ENCODE data around the gene CPXM1.
"Not testable (repeated sequence)": the region's sequence is repeated elsewhere in the genome, so short reads cannot be mapped to it uniquely, and the experiment has no call there.

Gene CPXM1

DNA sequence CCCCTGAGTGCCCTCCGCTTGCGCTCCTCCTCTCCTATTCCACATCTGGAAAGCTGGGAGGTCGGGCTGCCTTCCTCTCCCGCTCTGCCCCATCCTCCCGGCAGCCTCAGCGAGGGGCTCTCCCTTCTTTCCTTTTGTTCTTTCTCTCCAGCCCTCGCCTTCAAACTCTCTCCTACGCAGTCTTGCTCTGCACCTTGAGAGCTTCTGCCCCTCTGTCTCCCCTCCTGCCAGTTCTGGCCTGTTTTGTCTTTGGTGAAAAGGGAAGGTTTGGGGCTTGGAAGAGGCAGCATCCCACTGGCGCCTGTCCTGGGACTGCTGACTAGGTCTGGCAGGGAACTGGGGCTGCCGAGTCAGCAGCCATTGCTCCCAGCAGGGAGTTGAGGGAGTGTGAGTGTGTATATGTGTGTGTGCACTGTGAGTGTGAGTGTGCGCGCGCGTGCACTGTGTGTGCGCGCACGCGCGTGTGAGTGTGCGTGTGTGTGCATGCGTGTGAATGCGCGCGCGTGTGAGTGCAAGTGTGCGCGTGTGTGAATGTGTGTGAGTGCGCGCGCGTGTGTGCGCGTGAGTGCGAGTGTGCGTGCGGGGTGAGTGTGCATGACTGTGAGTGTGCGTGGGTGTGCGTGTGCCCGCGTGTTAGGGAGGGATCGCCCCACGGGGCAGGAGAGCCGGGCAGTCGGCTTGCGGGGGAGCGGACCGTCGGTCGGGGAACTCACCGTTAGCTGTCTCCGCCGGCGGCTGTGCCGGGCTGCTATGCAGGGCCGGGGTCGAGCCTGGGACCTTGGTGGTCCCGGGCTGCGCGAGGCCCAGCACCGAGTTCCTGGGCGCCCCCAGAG, 523 bp downstream of the CPXM1 start:
- no peak for DNase-seq

- DNase-seq = no peak
Observed at GRCh38 chr20:2799271-2799670, 1.2 kb downstream of the CPXM1 start.

DNA sequence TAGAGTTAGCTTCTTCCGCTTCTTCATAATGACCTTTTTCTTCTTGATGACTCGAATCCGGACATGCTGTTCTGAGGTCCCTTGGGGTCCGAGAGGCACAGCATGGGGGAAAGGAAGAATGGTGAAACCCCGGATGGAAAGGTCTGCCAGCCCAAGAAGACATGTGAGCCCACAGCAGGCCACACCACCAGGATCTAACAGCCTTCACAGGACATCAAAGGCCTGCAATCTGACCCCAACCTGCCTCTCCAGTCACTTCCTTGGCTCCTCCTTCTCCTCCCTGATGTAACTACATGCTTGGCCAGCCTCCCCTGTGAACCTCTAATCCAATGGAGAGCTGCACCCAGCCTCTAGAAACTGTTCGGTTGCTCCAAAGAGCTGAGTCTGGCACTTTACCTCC, 1.6 kb downstream of the CPXM1 start:
- no peak for DNase-seq

DNA sequence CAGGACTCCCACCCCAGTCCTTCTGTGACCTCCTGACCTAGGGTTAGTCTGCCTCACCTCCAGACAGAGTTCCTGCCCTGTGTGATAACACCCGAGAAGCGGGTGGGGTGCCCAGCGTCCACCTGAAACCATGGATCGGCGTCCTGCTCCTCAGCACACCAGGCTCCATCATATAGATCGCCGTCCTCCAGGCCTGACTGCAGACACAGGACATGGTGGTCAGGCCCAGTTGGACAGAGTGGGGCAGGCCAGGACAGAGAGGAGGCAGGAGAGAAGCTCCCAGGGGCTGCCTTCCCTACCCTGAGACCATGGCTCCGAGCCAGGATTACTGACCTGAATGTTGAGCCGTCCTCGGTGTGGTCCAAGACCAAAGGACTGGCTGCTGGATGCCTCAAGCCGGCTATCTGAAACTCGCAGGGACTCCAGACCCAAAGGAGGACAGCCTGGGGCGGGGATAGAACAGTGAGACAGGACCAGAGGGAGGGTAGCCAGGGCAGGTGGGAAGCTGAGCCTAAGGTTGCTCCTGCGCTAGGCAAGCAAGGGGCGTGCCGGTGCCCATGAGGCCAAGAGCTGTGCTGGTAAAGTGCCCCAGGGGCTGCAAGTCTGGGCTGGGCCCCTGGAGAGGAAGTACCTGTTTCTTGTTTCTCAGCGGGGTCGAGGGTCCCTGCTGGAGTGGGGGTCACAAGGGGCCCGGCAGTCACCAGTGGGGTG, 2.2 kb downstream of the CPXM1 start:
- no peak for DNase-seq

GRCh38 chr20:2797136-2797983, 3.1 kb downstream of the CPXM1 start:
- DNase-seq = no peak

DNA sequence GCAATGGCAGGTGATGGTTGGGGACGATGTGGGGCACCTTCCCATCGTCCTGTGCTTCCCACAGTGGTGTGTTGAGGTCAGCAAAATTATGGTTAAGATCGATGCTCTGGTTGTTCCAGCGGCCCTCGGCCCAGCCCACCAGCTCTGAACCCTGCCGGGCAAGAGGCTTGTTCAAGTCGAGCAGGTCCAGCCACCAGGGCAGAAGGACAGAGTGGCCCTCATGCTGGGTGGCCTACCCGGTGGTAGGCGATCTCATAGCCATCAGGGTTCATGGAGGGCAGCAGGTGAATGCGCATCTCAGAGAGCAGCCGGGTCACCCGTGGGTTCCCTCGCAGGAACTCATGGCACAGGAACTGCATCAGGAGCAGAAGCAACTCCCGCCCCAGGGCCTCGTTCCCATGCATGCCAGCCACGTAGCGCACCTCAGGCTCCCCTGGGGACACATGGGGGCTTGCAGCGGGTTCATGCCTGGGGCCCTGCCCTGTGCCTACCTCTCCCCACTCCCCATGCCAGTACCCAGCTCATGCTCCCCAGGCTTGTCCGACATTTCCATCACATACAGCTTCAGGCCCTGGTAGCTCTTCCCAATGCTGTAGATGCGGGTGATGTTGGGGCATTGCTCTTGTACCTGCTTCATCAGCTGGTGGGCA, 4.3 kb downstream of the CPXM1 start:
- DNase-seq = no peak

DNA sequence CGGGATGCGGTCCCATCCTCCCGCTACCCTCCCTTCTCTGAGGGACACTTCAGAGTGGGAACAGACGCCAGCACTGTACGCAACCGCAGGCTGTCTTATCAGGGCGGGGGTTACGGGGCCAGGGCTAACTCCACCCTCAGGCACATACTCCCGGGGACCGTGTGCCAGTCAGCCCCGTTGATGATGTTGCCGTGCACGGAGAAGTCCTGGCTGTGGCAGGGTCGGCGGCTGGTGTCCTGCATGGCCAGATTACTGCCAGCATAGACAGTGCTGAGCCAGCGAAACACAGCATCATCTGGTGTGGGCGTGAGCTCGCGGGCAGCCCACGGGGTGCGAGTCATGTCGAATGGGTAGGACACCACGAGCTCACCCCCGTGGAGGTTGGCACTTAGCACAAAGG, 5.0 kb downstream of the CPXM1 start:
- DNase-seq = no peak

- DNase-seq = no peak
Observed at GRCh38 chr20:2794866-2795447, 5.5 kb downstream of the CPXM1 start.

GRCh38 chr20:2794202-2794748, 6.2 kb downstream of the CPXM1 start:
- DNase-seq = no peak

- DNase-seq = no peak
Observed at GRCh38 chr20:2793471-2793870, 7.0 kb downstream of the CPXM1 start.

DNA sequence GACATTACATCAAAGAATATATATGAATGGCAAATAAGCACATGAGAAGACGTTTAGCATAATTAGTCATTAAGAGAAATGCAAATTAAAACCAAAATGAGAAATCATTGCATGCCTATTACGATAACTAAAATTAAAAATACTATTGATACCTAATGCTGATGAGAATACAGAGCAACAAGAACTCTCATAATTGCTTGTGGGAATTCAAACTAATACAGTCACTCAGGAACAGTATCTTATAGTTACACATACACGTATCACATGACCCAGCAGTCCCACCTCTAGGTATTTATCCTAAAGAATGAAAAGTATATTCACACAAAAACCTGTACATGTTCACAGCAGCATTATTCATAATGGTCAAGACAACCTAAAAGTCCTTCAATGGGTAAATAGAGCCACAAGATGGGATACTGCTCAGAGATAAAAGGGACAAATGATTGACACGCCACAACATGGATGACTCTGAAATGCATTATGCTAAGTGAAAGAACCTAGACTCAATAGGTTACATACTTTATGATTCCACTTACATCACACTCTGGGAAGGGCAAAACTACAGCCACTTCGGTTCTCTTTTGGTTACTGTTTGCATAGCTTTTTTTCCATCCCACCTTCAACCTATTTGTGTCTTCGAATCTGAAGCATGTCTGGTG, 16.4 kb downstream of the CPXM1 start:
- DNase-seq = no peak

GRCh38 chr20:2780948-2781347, 19.5 kb downstream of the CPXM1 start:
- DNase-seq = no peak

- DNase-seq = no peak
Observed at GRCh38 chr20:2778602-2779321, 21.7 kb downstream of the CPXM1 start.

- no peak for DNase-seq
Observed at GRCh38 chr20:2775139-2775538, 25.3 kb downstream of the CPXM1 start.

GRCh38 chr20:2773812-2774211, 26.6 kb downstream of the CPXM1 start:
- DNase-seq = no peak

- DNase-seq = no peak
Observed at GRCh38 chr20:2771631-2772080, 28.8 kb downstream of the CPXM1 start.

- DNase-seq = not testable (repeated sequence)
Observed at GRCh38 chr20:2770091-2770490, 30.3 kb downstream of the CPXM1 start.

GRCh38 chr20:2768632-2769015, 31.8 kb downstream of the CPXM1 start:
- DNase-seq = no peak

DNA sequence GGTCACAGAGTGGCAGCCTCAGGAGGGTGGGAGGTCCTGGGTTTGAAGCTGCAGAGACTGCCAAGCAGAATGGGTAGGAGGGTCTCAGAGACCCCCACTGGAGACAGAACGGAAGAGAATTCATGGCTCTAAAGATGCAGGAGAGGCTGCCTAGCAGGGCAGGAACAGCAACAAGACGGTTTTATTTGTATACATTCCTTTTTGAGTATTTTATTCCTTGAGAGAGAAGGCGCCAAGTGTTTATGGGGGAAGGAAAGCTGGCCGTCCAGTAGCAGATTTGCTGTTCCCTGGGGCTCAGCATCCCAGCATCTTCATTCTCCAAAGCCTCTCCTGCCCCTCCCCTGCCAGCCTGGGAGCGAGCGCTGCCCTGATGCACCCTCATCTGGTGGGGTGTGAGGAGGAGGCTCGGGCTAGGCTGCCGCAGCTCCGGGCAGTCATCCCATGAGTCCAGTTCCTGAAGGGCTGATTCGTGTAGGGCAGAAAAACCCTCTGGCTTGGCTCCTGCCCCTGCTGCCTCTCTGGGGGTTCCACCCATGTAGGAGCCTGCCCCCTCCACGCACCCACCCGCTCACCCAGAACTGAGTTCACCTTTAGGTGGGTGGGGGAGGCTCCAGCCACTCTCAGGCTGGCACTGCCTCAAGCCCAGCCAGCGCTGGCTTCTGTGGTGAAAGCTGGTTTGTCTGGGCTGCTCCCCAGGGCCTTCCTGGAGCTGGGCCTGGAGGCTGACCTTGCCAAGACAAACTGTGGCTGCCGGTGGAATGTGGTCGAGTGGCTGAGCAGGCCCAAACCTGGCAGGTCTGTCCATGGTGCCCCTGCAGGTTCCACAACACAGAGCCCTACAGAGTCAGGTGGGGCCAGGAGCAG, 32.4 kb downstream of the CPXM1 start:
- DNase-seq = no peak

GRCh38 chr20:2763186-2763585, 37.2 kb downstream of the CPXM1 start:
- DNase-seq = no peak

Measured in stimulated activated CD4-positive, alpha-beta T cell treated with anti-CD3 and anti-CD28 coated beads, Interleukin-4, amount 100 ng/mL, for 4 hours (primary cell).